ENCODE measurements around the gene PIGU. TPM values are rescaled to one million over a fixed set of nuclear protein-coding genes. Genes with fewer than 3 reads are reported as not detected.

The PIGU gene
- total and polyA plus RNA-seq, 2 of the 13 experiments (the other 11 are each of a cell fraction or from before 2014, with no cell fraction given), result 45.5 to 231 TPM

DNA sequence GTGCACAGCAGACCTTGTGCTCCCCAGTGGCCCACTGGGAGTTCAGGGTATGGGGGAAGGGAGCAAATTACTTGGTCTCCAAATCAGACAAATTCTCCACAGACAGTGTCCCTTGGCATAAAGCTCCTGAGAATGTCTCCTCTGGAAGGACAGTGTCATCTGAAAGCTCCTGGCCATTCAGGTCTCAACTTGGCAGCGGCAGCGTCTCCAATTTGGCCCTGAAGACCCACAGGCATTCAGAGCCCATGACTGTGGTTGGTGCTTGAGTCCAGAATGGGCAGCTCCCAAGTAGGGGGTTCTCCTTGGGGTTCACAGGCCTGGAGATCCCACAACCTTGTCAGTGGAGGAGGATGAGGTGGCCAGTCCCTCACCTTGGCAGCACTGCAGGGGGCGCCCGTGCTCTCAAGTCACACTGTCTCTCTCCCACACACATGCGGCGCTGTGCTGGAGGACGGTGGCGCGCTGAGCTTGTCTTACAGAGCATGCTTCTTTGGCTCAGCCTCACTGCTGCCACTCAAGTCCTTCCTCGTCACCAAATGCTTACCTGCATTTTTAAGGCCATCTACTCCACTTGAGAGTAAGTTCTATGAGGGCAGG, 140.0 kb downstream of the PIGU start (continued):
- TF ChIP-seq PAX8 (CRISPR knock-in tag; IDR thresholded peaks at IDR 0.05; ENCODE audit: borderline replicate concordance) (no peak), ZNF616 (CRISPR knock-in tag; IDR thresholded peaks at IDR 0.05; ENCODE audit: low read depth) (no peak), RBM22 (optimal IDR thresholded peaks at IDR 0.05; ENCODE audit: low read length) (peak; percentile 80), KDM5A (IDR thresholded peaks at IDR 0.05; ENCODE audit: borderline replicate concordance, low read length) (no peak), XBP1 (CRISPR knock-in tag; IDR thresholded peaks at IDR 0.05) (no peak), ZNF773 (CRISPR knock-in tag; IDR thresholded peaks at IDR 0.05; ENCODE audit: borderline replicate concordance) (no peak), ZNF572 (CRISPR knock-in tag; IDR thresholded peaks at IDR 0.05) (peak; percentile 47; the same call in 1 of the 2 replicates)
- TF ChIP-seq, protein P1, sequence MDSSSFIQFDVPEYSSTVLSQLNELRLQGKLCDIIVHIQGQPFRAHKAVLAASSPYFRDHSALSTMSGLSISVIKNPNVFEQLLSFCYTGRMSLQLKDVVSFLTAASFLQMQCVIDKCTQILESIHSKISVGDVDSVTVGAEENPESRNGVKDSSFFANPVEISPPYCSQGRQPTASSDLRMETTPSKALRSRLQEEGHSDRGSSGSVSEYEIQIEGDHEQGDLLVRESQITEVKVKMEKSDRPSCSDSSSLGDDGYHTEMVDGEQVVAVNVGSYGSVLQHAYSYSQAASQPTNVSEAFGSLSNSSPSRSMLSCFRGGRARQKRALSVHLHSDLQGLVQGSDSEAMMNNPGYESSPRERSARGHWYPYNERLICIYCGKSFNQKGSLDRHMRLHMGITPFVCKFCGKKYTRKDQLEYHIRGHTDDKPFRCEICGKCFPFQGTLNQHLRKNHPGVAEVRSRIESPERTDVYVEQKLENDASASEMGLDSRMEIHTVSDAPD (CRISPR knock-in tag; IDR thresholded peaks at IDR 0.05), result no peak
- TF ChIP-seq, protein P2, sequence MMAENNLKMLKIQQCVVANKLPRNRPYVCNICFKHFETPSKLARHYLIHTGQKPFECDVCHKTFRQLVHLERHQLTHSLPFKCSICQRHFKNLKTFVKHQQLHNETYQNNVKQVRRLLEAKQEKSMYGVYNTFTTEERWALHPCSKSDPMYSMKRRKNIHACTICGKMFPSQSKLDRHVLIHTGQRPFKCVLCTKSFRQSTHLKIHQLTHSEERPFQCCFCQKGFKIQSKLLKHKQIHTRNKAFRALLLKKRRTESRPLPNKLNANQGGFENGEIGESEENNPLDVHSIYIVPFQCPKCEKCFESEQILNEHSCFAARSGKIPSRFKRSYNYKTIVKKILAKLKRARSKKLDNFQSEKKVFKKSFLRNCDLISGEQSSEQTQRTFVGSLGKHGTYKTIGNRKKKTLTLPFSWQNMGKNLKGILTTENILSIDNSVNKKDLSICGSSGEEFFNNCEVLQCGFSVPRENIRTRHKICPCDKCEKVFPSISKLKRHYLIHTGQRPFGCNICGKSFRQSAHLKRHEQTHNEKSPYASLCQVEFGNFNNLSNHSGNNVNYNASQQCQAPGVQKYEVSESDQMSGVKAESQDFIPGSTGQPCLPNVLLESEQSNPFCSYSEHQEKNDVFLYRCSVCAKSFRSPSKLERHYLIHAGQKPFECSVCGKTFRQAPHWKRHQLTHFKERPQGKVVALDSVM (CRISPR knock-in tag; IDR thresholded peaks at IDR 0.05), result no peak
- TF ChIP-seq, protein P3, sequence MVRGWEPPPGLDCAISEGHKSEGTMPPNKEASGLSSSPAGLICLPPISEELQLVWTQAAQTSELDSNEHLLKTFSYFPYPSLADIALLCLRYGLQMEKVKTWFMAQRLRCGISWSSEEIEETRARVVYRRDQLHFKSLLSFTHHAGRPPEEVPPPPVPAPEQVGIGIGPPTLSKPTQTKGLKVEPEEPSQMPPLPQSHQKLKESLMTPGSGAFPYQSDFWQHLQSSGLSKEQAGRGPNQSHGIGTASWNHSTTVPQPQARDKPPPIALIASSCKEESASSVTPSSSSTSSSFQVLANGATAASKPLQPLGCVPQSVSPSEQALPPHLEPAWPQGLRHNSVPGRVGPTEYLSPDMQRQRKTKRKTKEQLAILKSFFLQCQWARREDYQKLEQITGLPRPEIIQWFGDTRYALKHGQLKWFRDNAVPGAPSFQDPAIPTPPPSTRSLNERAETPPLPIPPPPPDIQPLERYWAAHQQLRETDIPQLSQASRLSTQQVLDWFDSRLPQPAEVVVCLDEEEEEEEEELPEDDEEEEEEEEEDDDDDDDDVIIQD (CRISPR knock-in tag; IDR thresholded peaks at IDR 0.05; ENCODE audit: low read depth), result no peak
- TF ChIP-seq, protein P4, sequence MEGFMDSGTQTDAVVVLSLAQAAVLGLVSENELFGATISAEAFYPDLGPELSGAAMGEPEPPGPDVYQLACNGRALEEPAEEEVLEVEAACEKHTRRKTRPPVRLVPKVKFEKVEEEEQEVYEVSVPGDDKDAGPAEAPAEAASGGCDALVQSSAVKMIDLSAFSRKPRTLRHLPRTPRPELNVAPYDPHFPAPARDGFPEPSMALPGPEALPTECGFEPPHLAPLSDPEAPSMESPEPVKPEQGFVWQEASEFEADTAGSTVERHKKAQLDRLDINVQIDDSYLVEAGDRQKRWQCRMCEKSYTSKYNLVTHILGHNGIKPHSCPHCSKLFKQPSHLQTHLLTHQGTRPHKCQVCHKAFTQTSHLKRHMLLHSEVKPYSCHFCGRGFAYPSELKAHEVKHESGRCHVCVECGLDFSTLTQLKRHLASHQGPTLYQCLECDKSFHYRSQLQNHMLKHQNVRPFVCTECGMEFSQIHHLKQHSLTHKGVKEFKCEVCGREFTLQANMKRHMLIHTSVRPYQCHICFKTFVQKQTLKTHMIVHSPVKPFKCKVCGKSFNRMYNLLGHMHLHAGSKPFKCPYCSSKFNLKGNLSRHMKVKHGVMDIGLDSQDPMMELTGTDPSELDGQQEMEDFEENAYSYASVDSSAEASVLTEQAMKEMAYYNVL (CRISPR knock-in tag; IDR thresholded peaks at IDR 0.05; ENCODE audit: borderline replicate concordance), result no peak
- TF ChIP-seq, protein P5, sequence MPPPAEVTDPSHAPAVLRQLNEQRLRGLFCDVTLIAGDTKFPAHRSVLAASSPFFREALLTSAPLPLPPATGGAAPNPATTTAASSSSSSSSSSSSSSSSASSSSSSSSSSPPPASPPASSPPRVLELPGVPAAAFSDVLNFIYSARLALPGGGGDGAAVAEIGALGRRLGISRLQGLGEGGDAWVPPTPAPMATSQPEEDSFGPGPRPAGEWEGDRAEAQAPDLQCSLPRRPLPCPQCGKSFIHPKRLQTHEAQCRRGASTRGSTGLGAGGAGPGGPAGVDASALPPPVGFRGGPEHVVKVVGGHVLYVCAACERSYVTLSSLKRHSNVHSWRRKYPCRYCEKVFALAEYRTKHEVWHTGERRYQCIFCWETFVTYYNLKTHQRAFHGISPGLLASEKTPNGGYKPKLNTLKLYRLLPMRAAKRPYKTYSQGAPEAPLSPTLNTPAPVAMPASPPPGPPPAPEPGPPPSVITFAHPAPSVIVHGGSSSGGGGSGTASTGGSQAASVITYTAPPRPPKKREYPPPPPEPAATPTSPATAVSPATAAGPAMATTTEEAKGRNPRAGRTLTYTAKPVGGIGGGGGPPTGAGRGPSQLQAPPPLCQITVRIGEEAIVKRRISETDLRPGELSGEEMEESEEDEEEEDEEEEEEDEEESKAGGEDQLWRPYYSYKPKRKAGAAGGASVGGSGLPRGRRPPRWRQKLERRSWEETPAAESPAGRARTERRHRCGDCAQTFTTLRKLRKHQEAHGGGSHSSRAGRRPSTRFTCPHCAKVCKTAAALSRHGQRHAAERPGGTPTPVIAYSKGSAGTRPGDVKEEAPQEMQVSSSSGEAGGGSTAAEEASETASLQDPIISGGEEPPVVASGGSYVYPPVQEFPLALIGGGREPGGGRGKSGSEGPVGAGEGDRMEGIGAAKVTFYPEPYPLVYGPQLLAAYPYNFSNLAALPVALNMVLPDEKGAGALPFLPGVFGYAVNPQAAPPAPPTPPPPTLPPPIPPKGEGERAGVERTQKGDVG (CRISPR knock-in tag; IDR thresholded peaks at IDR 0.05; ENCODE audit: borderline replicate concordance), result peak; percentile 78; the same call in 1 of the 2 replicates
- TF ChIP-seq, protein P6, sequence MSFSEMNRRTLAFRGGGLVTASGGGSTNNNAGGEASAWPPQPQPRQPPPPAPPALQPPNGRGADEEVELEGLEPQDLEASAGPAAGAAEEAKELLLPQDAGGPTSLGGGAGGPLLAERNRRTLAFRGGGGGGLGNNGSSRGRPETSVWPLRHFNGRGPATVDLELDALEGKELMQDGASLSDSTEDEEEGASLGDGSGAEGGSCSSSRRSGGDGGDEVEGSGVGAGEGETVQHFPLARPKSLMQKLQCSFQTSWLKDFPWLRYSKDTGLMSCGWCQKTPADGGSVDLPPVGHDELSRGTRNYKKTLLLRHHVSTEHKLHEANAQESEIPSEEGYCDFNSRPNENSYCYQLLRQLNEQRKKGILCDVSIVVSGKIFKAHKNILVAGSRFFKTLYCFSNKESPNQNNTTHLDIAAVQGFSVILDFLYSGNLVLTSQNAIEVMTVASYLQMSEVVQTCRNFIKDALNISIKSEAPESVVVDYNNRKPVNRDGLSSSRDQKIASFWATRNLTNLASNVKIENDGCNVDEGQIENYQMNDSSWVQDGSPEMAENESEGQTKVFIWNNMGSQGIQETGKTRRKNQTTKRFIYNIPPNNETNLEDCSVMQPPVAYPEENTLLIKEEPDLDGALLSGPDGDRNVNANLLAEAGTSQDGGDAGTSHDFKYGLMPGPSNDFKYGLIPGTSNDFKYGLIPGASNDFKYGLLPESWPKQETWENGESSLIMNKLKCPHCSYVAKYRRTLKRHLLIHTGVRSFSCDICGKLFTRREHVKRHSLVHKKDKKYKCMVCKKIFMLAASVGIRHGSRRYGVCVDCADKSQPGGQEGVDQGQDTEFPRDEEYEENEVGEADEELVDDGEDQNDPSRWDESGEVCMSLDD (CRISPR knock-in tag; IDR thresholded peaks at IDR 0.05; ENCODE audit: borderline replicate concordance), result no peak
